Trophoblast cell (in vitro differentiated cells and primary cell): Measurements from ENCODE around the gene PDPK1.
"Not testable (repeated sequence)": the region's sequence is repeated elsewhere in the genome, so short reads cannot be mapped to it uniquely, and the experiment has no call there.

Experiments
- DNase-seq, 2 donors: peaks; one replicate each; pipeline ENCODE4 v3.0.0-alpha.2; 2016
- H2AFZ ChIP-seq: 2 replicates; pipeline ENCODE4 v1.6.1; 2013; ENCODE audit warnings: low read length, moderate library complexity, mild to moderate bottlenecking; ENCODE audit not compliant: insufficient read depth, poor library complexity
- H2AK5ac ChIP-seq: 2 replicates; pipeline ENCODE4 v1.6.1; 2013; ENCODE audit warnings: mild to moderate bottlenecking, low read length
- H2BK120ac ChIP-seq: 2 replicates; pipeline ENCODE4 v1.6.1; 2013; ENCODE audit warnings: low read length, mild to moderate bottlenecking, moderate library complexity; ENCODE audit not compliant: insufficient read depth, poor library complexity
- H2BK12ac ChIP-seq: 2 replicates; pipeline ENCODE4 v1.6.1; 2013; ENCODE audit warnings: mild to moderate bottlenecking, low read length, moderate library complexity
- H2BK5ac ChIP-seq: 2 replicates; pipeline ENCODE4 v1.6.1; 2013; ENCODE audit warnings: low read length, low read depth, moderate library complexity, mild to moderate bottlenecking; ENCODE audit not compliant: poor library complexity
- H3K14ac ChIP-seq: 2 replicates; pipeline ENCODE4 v1.6.1; 2013; ENCODE audit warnings: mild to moderate bottlenecking, low read length
- H3K18ac ChIP-seq: 2 replicates; pipeline ENCODE4 v1.6.1; 2013; ENCODE audit warnings: mild to moderate bottlenecking, low read length
- H3K23ac ChIP-seq: 2 replicates; pipeline ENCODE4 v1.6.1; 2013; ENCODE audit warnings: low read length
- H3K27ac ChIP-seq: 2 replicates; pipeline ENCODE4 v1.5.1; 2013; ENCODE audit warnings: low read depth, mild to moderate bottlenecking, inconsistent platforms, low read length, moderate library complexity
- H3K27me3 ChIP-seq: 2 replicates; pipeline ENCODE4 v1.6.1; 2013; ENCODE audit warnings: inconsistent platforms, mild to moderate bottlenecking, low read length, moderate library complexity; ENCODE audit not compliant: insufficient read depth
- H3K36me3 ChIP-seq, 2 experiments: 1 replicate in 1 of 2; 2 replicates in 1 of 2; pipeline ENCODE4 v1.6.1; 2013; ENCODE audit warnings: low read length in 2 of 2, mild to moderate bottlenecking in 2 of 2, moderate library complexity in 1 of 2; ENCODE audit not compliant: insufficient read depth in 2 of 2, control insufficient read depth in 1 of 2
- H3K4ac ChIP-seq: 2 replicates; pipeline ENCODE4 v1.6.1; 2013; ENCODE audit warnings: low read depth, mild to moderate bottlenecking, low read length, moderate library complexity
- H3K4me1 ChIP-seq, 2 experiments: 1 replicate in 1 of 2; 2 replicates in 1 of 2; pipeline ENCODE4 v1.6.1; 2013; ENCODE audit warnings: low read length in 2 of 2, mild to moderate bottlenecking in 2 of 2, moderate library complexity in 1 of 2; ENCODE audit not compliant: insufficient read depth in 2 of 2, control insufficient read depth in 1 of 2
- H3K4me2 ChIP-seq: 2 replicates; pipeline ENCODE4 v1.6.1; 2013; ENCODE audit warnings: inconsistent platforms, mild to moderate bottlenecking, low read length, moderate library complexity
- H3K4me3 ChIP-seq: 2 replicates; pipeline ENCODE4 v1.5.1; 2013; ENCODE audit warnings: mild to moderate bottlenecking, low read depth, low read length, inconsistent platforms
- H3K79me1 ChIP-seq: one replicate; pipeline ENCODE4 v1.6.1; 2013; ENCODE audit warnings: low read length
- H3K79me2 ChIP-seq: 2 replicates; pipeline ENCODE4 v1.6.1; 2013; ENCODE audit warnings: low read length, mild to moderate bottlenecking; ENCODE audit not compliant: control insufficient read depth, insufficient read depth, poor library complexity
- H3K9ac ChIP-seq: 2 replicates; pipeline ENCODE4 v1.6.1; 2013; ENCODE audit warnings: mild to moderate bottlenecking, low read length
- H3K9me3 ChIP-seq: 2 replicates; pipeline ENCODE4 v1.6.1; 2013; ENCODE audit warnings: low read depth, mild to moderate bottlenecking, control low read depth, inconsistent platforms, low read length; ENCODE audit not compliant: insufficient read depth
- H4K12ac ChIP-seq: 2 replicates; pipeline ENCODE4 v1.6.1; 2013; ENCODE audit warnings: low read depth, mild to moderate bottlenecking, low read length, moderate library complexity
- H4K8ac ChIP-seq: 2 replicates; pipeline ENCODE4 v1.6.1; 2013; ENCODE audit warnings: low read depth, mild to moderate bottlenecking, low read length, moderate library complexity
- H4K91ac ChIP-seq: one replicate; pipeline ENCODE4 v1.6.1; 2013; ENCODE audit warnings: low read depth, mild to moderate bottlenecking, low read length, moderate library complexity
- WGBS: extraction: QIAGEN DNeasy Blood & Tissue Kit; methylation state at CpG from one replicate; pipeline ENCODE4 v1.1.7; 2013; ENCODE audit warnings: missing lambda C conversion rate; ENCODE audit not compliant: insufficient read length, insufficient coverage; ENCODE audit errors: extremely low coverage; 5-methylcytosine and 5-hydroxymethylcytosine counted together

The PDPK1 gene

GRCh38 chr16:2551420-2551889, 13.6 kb downstream of the PDPK1 start:
- not testable (repeated sequence) for H3K79me2 ChIP-seq, H3K4me3 ChIP-seq, H3K4me1 ChIP-seq, H4K12ac ChIP-seq, H2BK12ac ChIP-seq, H3K23ac ChIP-seq, H3K36me3 ChIP-seq, H3K27me3 ChIP-seq, H3K4me2 ChIP-seq, H3K18ac ChIP-seq, H3K79me1 ChIP-seq, H3K9me3 ChIP-seq, H2AFZ ChIP-seq, H3K9ac ChIP-seq
- peak overlapping the region; percentile 27 for H2BK5ac ChIP-seq
- peak overlapping the region; percentile 14 for H2AK5ac ChIP-seq
- H4K8ac ChIP-seq = peak overlapping the region; percentile 69
- peak overlapping the region; percentile 33 for H3K4ac ChIP-seq
- peak overlapping the region; percentile 15 for H3K14ac ChIP-seq
- peak overlapping the region; percentile 51 for H4K91ac ChIP-seq
- peak; percentile 80 to 88 for DNase-seq
- WGBS = no CpG with 5 or more reads among the region's 17 CpGs
- H2BK120ac ChIP-seq = peak overlapping the region; percentile 79
- peak overlapping the region; percentile 89 for H3K27ac ChIP-seq

- not testable (repeated sequence) for H3K14ac ChIP-seq, H2BK5ac ChIP-seq, H3K4me1 ChIP-seq, H3K9me3 ChIP-seq, H3K27ac ChIP-seq, H4K8ac ChIP-seq, H2AFZ ChIP-seq, H3K4me3 ChIP-seq, H3K79me2 ChIP-seq, H3K9ac ChIP-seq, DNase-seq, H2AK5ac ChIP-seq, H3K18ac ChIP-seq, H3K36me3 ChIP-seq, H4K12ac ChIP-seq, H3K23ac ChIP-seq, H2BK120ac ChIP-seq, H2BK12ac ChIP-seq, H3K4me2 ChIP-seq, H4K91ac ChIP-seq, H3K79me1 ChIP-seq, H3K4ac ChIP-seq, H3K27me3 ChIP-seq
- no CpG with 5 or more reads among the region's 13 CpGs for WGBS
Measured at GRCh38 chr16:2554709-2555425, 17.0 kb downstream of the PDPK1 start.

- not testable (repeated sequence) for H3K9ac ChIP-seq
- WGBS = no CpG with 5 or more reads among the region's 15 CpGs
Measured at GRCh38 chr16:2557150-2557549, 19.3 kb downstream of the PDPK1 start.

GRCh38 chr16:2560131-2560797, 22.4 kb downstream of the PDPK1 start:
- WGBS = no CpG with 5 or more reads among the region's 17 CpGs
- not testable (repeated sequence) for H3K4me2 ChIP-seq, H3K9me3 ChIP-seq, H2BK12ac ChIP-seq, H2BK120ac ChIP-seq, H3K9ac ChIP-seq, DNase-seq, H3K36me3 ChIP-seq, H2AFZ ChIP-seq, H3K4me1 ChIP-seq, H3K14ac ChIP-seq, H3K23ac ChIP-seq, H3K4me3 ChIP-seq, H4K8ac ChIP-seq, H3K27me3 ChIP-seq, H4K12ac ChIP-seq, H3K79me2 ChIP-seq, H3K79me1 ChIP-seq, H3K18ac ChIP-seq, H4K91ac ChIP-seq, H3K4ac ChIP-seq, H2AK5ac ChIP-seq
- H2BK5ac ChIP-seq = peak overlapping the region; percentile 56
- peak overlapping the region; percentile 34 for H3K27ac ChIP-seq

More at GRCh38 chr16:2557150-2557549, 19.3 kb downstream of the PDPK1 start:
- H3K27ac ChIP-seq, H3K27me3 ChIP-seq, H3K79me2 ChIP-seq, H2BK120ac ChIP-seq, H2AFZ ChIP-seq, H2BK5ac ChIP-seq, H4K12ac ChIP-seq, H2AK5ac ChIP-seq, H3K79me1 ChIP-seq, H3K4ac ChIP-seq, H4K91ac ChIP-seq, DNase-seq, H3K4me2 ChIP-seq, H3K4me1 ChIP-seq, H2BK12ac ChIP-seq, H4K8ac ChIP-seq, H3K14ac ChIP-seq, H3K36me3 ChIP-seq, H3K9me3 ChIP-seq, H3K4me3 ChIP-seq, H3K23ac ChIP-seq, H3K18ac ChIP-seq: not testable (repeated sequence)
